Lower leg skin (tissue), 4 donors: Measurements from ENCODE around the gene ZNF599. TPM values are rescaled to one million over a fixed set of nuclear protein-coding genes. Genes with fewer than 3 reads are reported as not detected.

Source experiments
- DNase-seq, 2 donors: peaks; one replicate each; pipeline ENCODE4 v3.0.0-alpha.2; 2019; ENCODE audit warnings: low spot score in 2 of 2
- H3K4me3 ChIP-seq: fragments of 200-600 bp; sonication (generic); 2 replicates; pipeline ENCODE4 v1.5.1; 2017; ENCODE audit warnings: mild to moderate bottlenecking, low read depth; ENCODE audit not compliant: poor library complexity, severe bottlenecking
- POLR2A ChIP-seq, 2 donors: fragments of 450-650 bp; IDR thresholded peaks; one replicate each; pipeline ENCODE4 v1.6.1; 2016 to 2017; ENCODE audit warnings: antibody characterized with exemption in 2 of 2, mild to moderate bottlenecking in 1 of 2, moderate library complexity in 1 of 2
- WGBS, 2 donors: methylation state at CpG; one replicate each; pipeline ENCODE4 v1.1.5; 2018; 5-methylcytosine and 5-hydroxymethylcytosine counted together
- intact Hi-C: fragments of 100-400 bp; cut with DNase I; formaldehyde crosslinking; loops from one replicate; pipeline ENCODE4 v1.15.0; 2023; ENCODE audit warnings: low total_unique reads
- total RNA-seq, 4 donors: library from RNA; depleted of rRNA; stranded (reverse); fragments of >200 nt; gene quantifications; one replicate each; pipeline ENCODE4 v1.1.0, GENCODE V29; 2016
- TF ChIP-seq, protein P1 (sequence below), 3 donors: fragments of 450-650 bp; IDR thresholded peaks; one replicate each; pipeline ENCODE4 v1.5.1; 2016; ENCODE audit warnings: antibody characterized with exemption in 3 of 3, mild to moderate bottlenecking in 3 of 3, moderate library complexity in 2 of 3

ZNF599 gene
- total RNA-seq, 4 donors from 2014 or later: 4.5 to 13.3 (median 6.9) TPM

DNA sequence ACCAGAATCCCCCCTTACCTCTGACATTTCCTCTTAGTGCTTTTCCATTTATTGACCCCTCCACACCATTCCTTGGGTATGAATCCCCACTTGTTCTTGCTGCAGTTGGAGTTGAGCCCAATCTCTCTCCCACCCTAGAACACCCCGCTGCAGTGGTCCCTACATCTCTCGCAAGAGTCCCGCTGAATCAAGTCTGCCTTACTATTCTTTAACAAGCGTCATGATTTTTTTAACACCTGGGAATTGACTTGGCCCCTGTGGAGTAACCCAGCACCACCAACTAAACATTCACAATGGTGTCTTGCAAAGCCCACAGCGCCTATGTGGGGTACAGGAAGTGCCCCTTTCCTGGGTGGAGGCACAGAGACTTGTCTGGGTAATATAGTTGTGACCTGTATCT lies 13.2 kb upstream of the ZNF599 start:
- no peak for TF ChIP-seq POLR2A (IDR thresholded peaks at IDR 0.05)
- TF ChIP-seq, protein P1, sequence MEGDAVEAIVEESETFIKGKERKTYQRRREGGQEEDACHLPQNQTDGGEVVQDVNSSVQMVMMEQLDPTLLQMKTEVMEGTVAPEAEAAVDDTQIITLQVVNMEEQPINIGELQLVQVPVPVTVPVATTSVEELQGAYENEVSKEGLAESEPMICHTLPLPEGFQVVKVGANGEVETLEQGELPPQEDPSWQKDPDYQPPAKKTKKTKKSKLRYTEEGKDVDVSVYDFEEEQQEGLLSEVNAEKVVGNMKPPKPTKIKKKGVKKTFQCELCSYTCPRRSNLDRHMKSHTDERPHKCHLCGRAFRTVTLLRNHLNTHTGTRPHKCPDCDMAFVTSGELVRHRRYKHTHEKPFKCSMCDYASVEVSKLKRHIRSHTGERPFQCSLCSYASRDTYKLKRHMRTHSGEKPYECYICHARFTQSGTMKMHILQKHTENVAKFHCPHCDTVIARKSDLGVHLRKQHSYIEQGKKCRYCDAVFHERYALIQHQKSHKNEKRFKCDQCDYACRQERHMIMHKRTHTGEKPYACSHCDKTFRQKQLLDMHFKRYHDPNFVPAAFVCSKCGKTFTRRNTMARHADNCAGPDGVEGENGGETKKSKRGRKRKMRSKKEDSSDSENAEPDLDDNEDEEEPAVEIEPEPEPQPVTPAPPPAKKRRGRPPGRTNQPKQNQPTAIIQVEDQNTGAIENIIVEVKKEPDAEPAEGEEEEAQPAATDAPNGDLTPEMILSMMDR (IDR thresholded peaks at IDR 0.05): no peak
- no peak overlapping the region for H3K4me3 ChIP-seq
- intact Hi-C loops: no loop called here
- no peak for DNase-seq
- 74 to 75% methylated on average over 5 of the region's 5 CpGs for WGBS, 2 donors

DNA sequence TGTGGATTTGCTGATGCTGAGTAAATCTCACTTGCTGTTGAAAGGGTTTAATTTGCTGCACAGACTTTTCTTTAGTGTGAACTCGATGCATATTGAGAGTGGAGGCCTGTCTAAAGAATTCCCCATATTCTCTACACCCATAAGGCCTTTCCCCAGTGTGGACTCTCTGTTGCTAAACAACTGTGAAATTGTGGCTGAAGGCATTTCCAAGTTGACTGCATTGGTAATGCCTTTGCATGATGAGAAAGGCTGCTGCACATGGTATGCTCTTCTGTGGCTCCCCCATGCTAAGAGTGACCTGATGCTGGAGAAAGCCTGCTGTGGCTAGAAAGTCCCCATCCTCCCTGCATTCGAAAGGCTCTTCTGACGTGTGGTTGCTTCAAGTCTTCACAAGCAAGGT lies 6.6 kb upstream of the ZNF599 start:
- intact Hi-C loops: no loop called here
- TF ChIP-seq, protein P1 (IDR thresholded peaks at IDR 0.05): no peak
- no peak for TF ChIP-seq POLR2A (IDR thresholded peaks at IDR 0.05)
- 72 to 76% methylated on average over 3 of the region's 3 CpGs for WGBS, 2 donors
- H3K4me3 ChIP-seq: no peak overlapping the region
- DNase-seq: no peak

DNA sequence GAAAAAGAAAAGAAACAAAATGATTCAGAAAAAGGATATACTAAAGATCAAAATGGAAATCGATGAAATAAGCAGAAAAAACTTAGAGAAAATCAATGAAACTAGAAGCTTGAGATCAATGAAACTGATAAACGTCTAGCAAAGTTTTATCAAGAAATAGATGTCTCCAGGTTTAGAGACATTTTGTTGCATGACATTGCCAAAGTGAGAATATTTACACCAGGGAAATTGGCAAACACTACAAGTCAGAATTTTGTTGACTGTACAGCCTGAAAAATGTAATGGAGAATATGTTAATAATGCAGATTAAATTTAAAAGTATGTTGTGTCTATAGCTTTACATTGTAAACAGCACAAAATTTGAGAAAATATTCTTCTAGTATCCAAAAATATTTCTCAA lies 5.3 kb upstream of the ZNF599 start:
- TF ChIP-seq, protein P1 (IDR thresholded peaks at IDR 0.05): no peak
- no peak for TF ChIP-seq POLR2A (IDR thresholded peaks at IDR 0.05)
- H3K4me3 ChIP-seq: no peak overlapping the region
- DNase-seq: no peak
- 63 to 81% methylated on average over 2 of the region's 2 CpGs for WGBS, 2 donors
- intact Hi-C loops: no loop called here

DNA sequence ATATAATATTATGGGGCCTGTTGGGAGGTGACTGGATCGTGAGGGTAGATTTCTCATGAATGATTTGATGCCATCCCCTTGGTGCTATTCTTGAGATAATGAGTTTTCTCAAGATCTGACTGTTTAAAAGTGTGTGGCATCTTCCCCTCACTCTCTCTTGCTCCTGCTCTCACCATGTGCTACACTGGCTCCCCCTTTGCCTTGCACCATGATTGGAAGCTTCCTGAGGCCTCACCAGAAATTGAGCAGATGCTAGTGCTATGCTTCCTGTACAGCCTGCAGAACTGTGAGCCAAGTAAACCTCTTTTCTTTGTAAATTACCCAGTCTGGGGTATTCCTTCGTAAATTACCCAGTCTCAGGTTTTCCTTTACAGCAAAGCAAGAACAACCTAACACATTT lies 1.8 kb upstream of the ZNF599 start:
- intact Hi-C loops: no loop called here
- WGBS, 2 donors: 70 to 82% methylated on average over 2 of the region's 2 CpGs
- DNase-seq: no peak
- H3K4me3 ChIP-seq: no peak overlapping the region
- TF ChIP-seq POLR2A (IDR thresholded peaks at IDR 0.05): no peak
- TF ChIP-seq, protein P1 (IDR thresholded peaks at IDR 0.05): no peak

GRCh38 chr19:34773555-34773864 lies 495 bp upstream of the ZNF599 start:
- intact Hi-C loops: no loop called here
- no peak for DNase-seq
- no peak overlapping the region for H3K4me3 ChIP-seq
- TF ChIP-seq, protein P1 (IDR thresholded peaks at IDR 0.05): no peak
- TF ChIP-seq POLR2A (IDR thresholded peaks at IDR 0.05): no peak
- 66 to 67% methylated on average over 2 of the region's 2 CpGs for WGBS, 2 donors

GRCh38 chr19:34767951-34768350 lies 5.1 kb downstream of the ZNF599 start:
- no peak for TF ChIP-seq POLR2A (IDR thresholded peaks at IDR 0.05)
- TF ChIP-seq, protein P1 (IDR thresholded peaks at IDR 0.05): no peak
- WGBS, 2 donors: 69 to 92% methylated on average over 3 of the region's 3 CpGs
- H3K4me3 ChIP-seq: no peak overlapping the region
- DNase-seq: no peak
- intact Hi-C loops: no loop called here
